Vagina (tissue), 2 donors: Measurements from ENCODE around the gene NKTR. TPM values are rescaled to one million over a fixed set of nuclear protein-coding genes. Genes with fewer than 3 reads are reported as not detected.

Experiments used
- DNase-seq, 2 donors: peaks; one replicate each; pipeline ENCODE4 v3.0.0-alpha.2; 2017; ENCODE audit errors: extremely low spot score in 2 of 2
- H3K27ac ChIP-seq: fragments of 200-600 bp; sonication (generic); one replicate; pipeline ENCODE4 v1.5.1; 2019
- H3K27me3 ChIP-seq: fragments of 200-600 bp; sonication (generic); one replicate; pipeline ENCODE4 v1.5.1; 2019
- H3K36me3 ChIP-seq, 2 donors: fragments of 200-600 bp; sonication (generic); one replicate each; pipeline ENCODE4 v1.5.1; 2017 to 2019
- H3K4me1 ChIP-seq: fragments of 200-600 bp; sonication (generic); one replicate; pipeline ENCODE4 v1.5.1; 2019
- H3K4me3 ChIP-seq, 2 donors: fragments of 200-600 bp; sonication (generic); 1 replicate in 1 of 2; 2 replicates in 1 of 2; pipeline ENCODE4 v1.5.1; 2016 to 2019
- H3K9me3 ChIP-seq: fragments of 200-600 bp; sonication (generic); one replicate; pipeline ENCODE4 v1.5.1; 2019
- CTCF ChIP-seq, 3 experiments: fragments of 450-650 bp in 2 of 3; fragments of 200-600 bp in 1 of 3; sonication (generic) in 1 of 3; IDR thresholded peaks; one replicate each; pipeline ENCODE4 v1.5.1; 2017 to 2019; ENCODE audit warnings: antibody characterized with exemption in 3 of 3, mild to moderate bottlenecking in 2 of 3, moderate library complexity in 2 of 3
- POLR2A ChIP-seq, 2 donors: fragments of 450-650 bp; IDR thresholded peaks; one replicate each; pipeline ENCODE4 v1.6.1; 2017; ENCODE audit warnings: antibody characterized with exemption in 2 of 2, mild to moderate bottlenecking in 2 of 2, moderate library complexity in 2 of 2
- POLR2AphosphoS5 ChIP-seq, 2 donors: sonication (generic); formaldehyde crosslinking; IDR thresholded peaks; one replicate each; pipeline ENCODE4 v1.9.0; 2017; ENCODE audit warnings: antibody characterized with exemption in 2 of 2, mild to moderate bottlenecking in 2 of 2, low read depth in 1 of 2; ENCODE audit not compliant: insufficient read depth in 1 of 2
- intact Hi-C: fragments of 100-400 bp; cut with DNase I; formaldehyde crosslinking; loops from one replicate; pipeline ENCODE4 v1.15.1; 2023
- total RNA-seq: library from RNA; depleted of rRNA; stranded (reverse); fragments of >200 nt; gene quantifications from one replicate; pipeline ENCODE4 v1.2.3, GENCODE V29; 2016

Gene NKTR
- total RNA-seq, 1 donor from 2014 or later: 128 TPM

GRCh38 chr3:42692667-42693529, 92.4 kb downstream of the NKTR start:
- Histone ChIP-seq H3K36me3 (no peaks in the 10 kb centered on the region), H3K27me3 (no peaks in the 10 kb centered on the region), H3K9me3 (no peaks in the 10 kb centered on the region), H3K4me1 (no peaks in the 10 kb centered on the region), H3K27ac (no peak overlapping the region), H3K4me3 (no peak overlapping the region)
- DNase-seq: no peak
- intact Hi-C loops: no loop called here
- TF ChIP-seq CTCF (IDR thresholded peaks at IDR 0.05) (no peak), POLR2A (IDR thresholded peaks at IDR 0.05) (no peak), POLR2AphosphoS5 (IDR thresholded peaks at IDR 0.05; ENCODE audit: insufficient read depth in 1 of 2, low read depth in 1 of 2) (no peak)

GRCh38 chr3:42693530-42693930, 93.0 kb downstream of the NKTR start:
- intact Hi-C loops: no loop called here
- DNase-seq: no peak

GRCh38 chr3:42694366-42694765, 93.9 kb downstream of the NKTR start:
- intact Hi-C loops: no loop called here
- no peaks in the 10 kb centered on the region for H3K36me3 ChIP-seq

More at GRCh38 chr3:42693530-42693930, 93.0 kb downstream of the NKTR start:
- H3K27ac ChIP-seq: no peak overlapping the region
- H3K27me3 ChIP-seq: no peaks in the 10 kb centered on the region
- no peak overlapping the region for H3K4me3 ChIP-seq
- no peaks in the 10 kb centered on the region for H3K36me3 ChIP-seq
- no peaks in the 10 kb centered on the region for H3K9me3 ChIP-seq
- TF ChIP-seq POLR2A (IDR thresholded peaks at IDR 0.05) (no peak), CTCF (IDR thresholded peaks at IDR 0.05) (no peak), POLR2AphosphoS5 (IDR thresholded peaks at IDR 0.05; ENCODE audit: insufficient read depth in 1 of 2, low read depth in 1 of 2) (no peak)
- no peaks in the 10 kb centered on the region for H3K4me1 ChIP-seq

GRCh38 chr3:42696356-42697288, 96.1 kb downstream of the NKTR start:
- Histone ChIP-seq H3K4me1 (no peaks in the 10 kb centered on the region), H3K4me3 (no peak overlapping the region), H3K27me3 (no peaks in the 10 kb centered on the region), H3K36me3 (no peaks in the 10 kb centered on the region), H3K27ac (no peak overlapping the region), H3K9me3 (no peaks in the 10 kb centered on the region)
- peak in 1 of 2 donors; percentile 90 for DNase-seq
- TF ChIP-seq POLR2A (IDR thresholded peaks at IDR 0.05): no peak
- TF ChIP-seq CTCF (IDR thresholded peaks at IDR 0.05): no peak
- no peak for TF ChIP-seq POLR2AphosphoS5 (IDR thresholded peaks at IDR 0.05; ENCODE audit: insufficient read depth in 1 of 2, low read depth in 1 of 2)
- intact Hi-C loops: loop anchor here (5.0 kb wide), 1 partner anchor 1036 kb away; no protein-coding TSS in a partner anchor

More at GRCh38 chr3:42694366-42694765, 93.9 kb downstream of the NKTR start:
- DNase-seq: no peak
- H3K27ac ChIP-seq: no peak overlapping the region
- no peak overlapping the region for H3K4me3 ChIP-seq
- H3K27me3 ChIP-seq: no peaks in the 10 kb centered on the region
- H3K4me1 ChIP-seq: no peaks in the 10 kb centered on the region
- H3K9me3 ChIP-seq: no peaks in the 10 kb centered on the region
- TF ChIP-seq POLR2AphosphoS5 (IDR thresholded peaks at IDR 0.05; ENCODE audit: insufficient read depth in 1 of 2, low read depth in 1 of 2) (no peak), CTCF (IDR thresholded peaks at IDR 0.05) (no peak), POLR2A (IDR thresholded peaks at IDR 0.05) (no peak)
